GM12875 (cell line): ENCODE data around the gene ADGRV1.

ENCODE experiments used
- H3K4me3 ChIP-seq: one replicate; pipeline ENCODE4 v1.5.1; 2011; ENCODE audit warnings: low read depth, low read length, control low read depth
- TF ChIP-seq, protein P1 (sequence below): IDR thresholded peaks from 2 replicates; pipeline ENCODE4 v1.5.1; 2011; ENCODE audit warnings: low read depth, mild to moderate bottlenecking, control low read depth, inconsistent platforms, low read length, moderate library complexity, borderline replicate concordance; ENCODE audit not compliant: insufficient read depth

The ADGRV1 gene

DNA sequence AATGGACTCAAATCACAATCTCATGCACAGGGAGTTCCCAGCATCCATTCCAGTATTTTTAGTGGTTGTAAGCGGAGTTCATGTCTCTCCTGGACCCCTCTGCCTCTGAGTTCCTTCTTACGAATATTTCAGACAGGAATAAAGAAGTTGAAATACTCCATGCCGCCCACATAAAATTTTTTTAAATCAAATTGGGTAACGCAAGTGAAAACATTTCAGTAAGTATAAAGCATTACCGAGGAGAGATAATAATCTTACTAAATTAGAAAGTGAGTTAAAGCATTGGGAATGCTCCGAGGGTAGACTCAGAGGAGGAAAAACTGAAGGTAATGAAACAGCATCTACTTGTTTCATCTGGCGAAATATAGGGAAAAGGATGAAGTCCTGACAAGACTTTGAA, 506.9 kb downstream of the ADGRV1 start:
- TF ChIP-seq, protein P1, sequence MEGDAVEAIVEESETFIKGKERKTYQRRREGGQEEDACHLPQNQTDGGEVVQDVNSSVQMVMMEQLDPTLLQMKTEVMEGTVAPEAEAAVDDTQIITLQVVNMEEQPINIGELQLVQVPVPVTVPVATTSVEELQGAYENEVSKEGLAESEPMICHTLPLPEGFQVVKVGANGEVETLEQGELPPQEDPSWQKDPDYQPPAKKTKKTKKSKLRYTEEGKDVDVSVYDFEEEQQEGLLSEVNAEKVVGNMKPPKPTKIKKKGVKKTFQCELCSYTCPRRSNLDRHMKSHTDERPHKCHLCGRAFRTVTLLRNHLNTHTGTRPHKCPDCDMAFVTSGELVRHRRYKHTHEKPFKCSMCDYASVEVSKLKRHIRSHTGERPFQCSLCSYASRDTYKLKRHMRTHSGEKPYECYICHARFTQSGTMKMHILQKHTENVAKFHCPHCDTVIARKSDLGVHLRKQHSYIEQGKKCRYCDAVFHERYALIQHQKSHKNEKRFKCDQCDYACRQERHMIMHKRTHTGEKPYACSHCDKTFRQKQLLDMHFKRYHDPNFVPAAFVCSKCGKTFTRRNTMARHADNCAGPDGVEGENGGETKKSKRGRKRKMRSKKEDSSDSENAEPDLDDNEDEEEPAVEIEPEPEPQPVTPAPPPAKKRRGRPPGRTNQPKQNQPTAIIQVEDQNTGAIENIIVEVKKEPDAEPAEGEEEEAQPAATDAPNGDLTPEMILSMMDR = no peak
- H3K4me3 ChIP-seq = no peak overlapping the region

DNA sequence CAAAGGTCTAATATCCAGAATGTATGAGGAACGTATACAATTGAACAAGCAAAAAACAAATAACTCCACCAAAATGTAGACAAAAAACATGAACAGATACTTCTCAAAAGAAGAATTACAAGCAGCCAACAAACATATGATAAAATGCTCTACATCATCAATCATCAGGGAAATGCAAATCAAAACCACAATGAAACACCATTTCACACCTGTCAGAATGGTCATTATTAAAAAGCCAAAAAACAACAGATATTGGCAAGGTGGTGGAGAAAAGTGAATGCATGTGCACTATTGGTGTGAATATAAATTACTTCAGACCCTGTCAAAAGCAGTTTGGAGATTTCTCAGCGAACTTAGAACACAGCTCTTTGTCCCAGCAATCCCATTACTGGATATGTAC, 510.8 kb downstream of the ADGRV1 start:
- H3K4me3 ChIP-seq = no peak overlapping the region
- TF ChIP-seq, protein P1 = no peak

GRCh38 chr5:91070761-91071550, 512.4 kb downstream of the ADGRV1 start:
- TF ChIP-seq, protein P1 = no peak
- no peak overlapping the region for H3K4me3 ChIP-seq

DNA sequence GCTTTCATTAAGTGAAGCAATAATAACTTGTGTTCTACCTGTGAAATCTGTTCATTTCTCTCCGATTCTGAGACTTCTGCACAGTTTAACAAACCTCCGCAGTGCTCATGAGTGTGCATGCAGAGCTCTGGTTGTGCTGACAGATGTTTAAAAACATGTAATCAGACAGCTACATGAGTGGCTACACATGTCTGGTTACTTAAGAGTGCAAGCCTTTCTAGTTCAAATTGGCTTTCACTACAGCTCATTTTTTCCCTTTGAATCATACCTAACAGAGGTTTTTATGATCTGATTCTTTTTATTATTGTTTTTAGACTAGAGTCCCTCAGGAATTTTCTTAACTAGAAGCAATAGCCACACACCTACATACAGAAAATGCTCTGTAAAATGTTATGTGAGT, 514.3 kb downstream of the ADGRV1 start:
- H3K4me3 ChIP-seq = no peak overlapping the region
- TF ChIP-seq, protein P1 = no peak

- no peak overlapping the region for H3K4me3 ChIP-seq
- TF ChIP-seq, protein P1 = no peak
These were observed 516.0 kb downstream of the ADGRV1 start for GRCh38 chr5:91074615-91075014.

GRCh38 chr5:91076138-91076537, 517.5 kb downstream of the ADGRV1 start:
- TF ChIP-seq, protein P1 = no peak

DNA sequence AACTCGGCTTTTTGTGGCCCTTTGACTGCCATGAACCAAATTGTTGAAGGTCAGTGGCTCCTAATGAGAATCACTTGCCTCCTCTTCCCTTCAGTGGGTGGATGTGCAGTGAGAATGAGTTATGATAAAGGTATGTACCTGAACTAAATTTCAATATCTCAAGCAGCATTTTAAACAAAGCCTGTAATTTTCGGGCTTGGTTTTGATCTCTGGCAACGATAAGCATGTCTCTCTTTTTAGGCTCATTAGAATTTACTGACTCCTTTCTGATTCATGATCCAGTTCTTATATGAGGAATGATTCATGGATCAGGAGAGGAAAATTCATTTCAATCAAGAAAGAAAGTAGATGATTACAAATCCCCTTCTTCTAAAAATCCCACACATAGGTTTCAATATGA, 519.0 kb downstream of the ADGRV1 start:
- TF ChIP-seq, protein P1 = no peak

More at GRCh38 chr5:91076138-91076537, 517.5 kb downstream of the ADGRV1 start:
- H3K4me3 ChIP-seq = no peak overlapping the region

More for the DNA sequence above, 519.0 kb downstream of the ADGRV1 start:
- H3K4me3 ChIP-seq = no peak overlapping the region
